HG02610 (cell line): Measurements from ENCODE around the gene VILL.
"Not testable (repeated sequence)": the region's sequence is repeated elsewhere in the genome, so short reads cannot be mapped to it uniquely, and the experiment has no call there.

ENCODE experiments used
- ATAC-seq: cut with Tn5 transposase; IDR thresholded peaks from one replicate; pipeline ENCODE4 v1.9.1; 2021; ENCODE audit warnings: mild to moderate bottlenecking, moderate library complexity; ENCODE audit not compliant: unreplicated experiment

Gene VILL

GRCh38 chr3:37963016-37963415 is 27.6 kb upstream of the VILL start:
- ATAC-seq = no peak

- ATAC-seq = no peak
Observed at GRCh38 chr3:37963635-37964034, 27.0 kb upstream of the VILL start.

- no peak for ATAC-seq
Observed at GRCh38 chr3:37964146-37964545, 26.4 kb upstream of the VILL start.

- no peak for ATAC-seq
Observed at GRCh38 chr3:37964716-37965115, 25.9 kb upstream of the VILL start.

- peak; percentile 79 for ATAC-seq
Observed at GRCh38 chr3:37967260-37967881, 23.2 kb upstream of the VILL start.

- ATAC-seq = no peak
Observed at GRCh38 chr3:37968199-37968598, 22.4 kb upstream of the VILL start.

- ATAC-seq = no peak
Observed at GRCh38 chr3:37968813-37969595, 21.6 kb upstream of the VILL start.

- no peak for ATAC-seq
Observed at GRCh38 chr3:37969596-37970100, 20.9 kb upstream of the VILL start.

GRCh38 chr3:37970802-37971201 is 19.8 kb upstream of the VILL start:
- ATAC-seq = no peak

- no peak for ATAC-seq
Observed at GRCh38 chr3:37971467-37971866, 19.1 kb upstream of the VILL start.

GRCh38 chr3:37972056-37972455 is 18.5 kb upstream of the VILL start:
- not testable (repeated sequence) for ATAC-seq

GRCh38 chr3:37973246-37974054 is 17.1 kb upstream of the VILL start:
- no peak for ATAC-seq

- ATAC-seq = peak; percentile 86
Observed at GRCh38 chr3:37974121-37975083, 16.2 kb upstream of the VILL start.

GRCh38 chr3:37979541-37980461 is 10.8 kb upstream of the VILL start:
- no peak for ATAC-seq

GRCh38 chr3:37980462-37981347 is 9.9 kb upstream of the VILL start:
- no peak for ATAC-seq

- ATAC-seq = no peak
Observed at GRCh38 chr3:37981348-37981664, 9.3 kb upstream of the VILL start.

GRCh38 chr3:37982331-37982730 is 8.3 kb upstream of the VILL start:
- ATAC-seq = no peak

- ATAC-seq = no peak
Observed at GRCh38 chr3:37984051-37984450, 6.5 kb upstream of the VILL start.

- ATAC-seq = no peak
Observed at GRCh38 chr3:37984596-37984995, 6.0 kb upstream of the VILL start.
